DMS 273 (cell line): ENCODE results near the gene CTCF.

Source experiments
- DNase-seq: peaks from one replicate; lab custom pipeline; 2025; ENCODE audit not compliant: unreplicated experiment; lab: John Stamatoyannopoulos, UW

Gene CTCF

GRCh38 chr16:67651039-67651438, 88.7 kb downstream of the CTCF start:
- DNase-seq: no peak

GRCh38 chr16:67651847-67652246, 89.5 kb downstream of the CTCF start:
- DNase-seq: no peak

GRCh38 chr16:67652578-67653127, 90.3 kb downstream of the CTCF start:
- peak; percentile 78 for DNase-seq

GRCh38 chr16:67653128-67653788, 90.9 kb downstream of the CTCF start:
- DNase-seq: peak; percentile 41

GRCh38 chr16:67653789-67654402, 91.6 kb downstream of the CTCF start:
- no peak for DNase-seq

- DNase-seq: no peak
Measured at GRCh38 chr16:67654403-67654911, 92.1 kb downstream of the CTCF start.

GRCh38 chr16:67655363-67655762, 93.0 kb downstream of the CTCF start:
- no peak for DNase-seq

GRCh38 chr16:67656344-67657016, 94.2 kb downstream of the CTCF start:
- DNase-seq: no peak

GRCh38 chr16:67657017-67657608, 94.8 kb downstream of the CTCF start:
- DNase-seq: no peak

- DNase-seq: no peak
Measured at GRCh38 chr16:67657751-67658518, 95.6 kb downstream of the CTCF start.

- DNase-seq: no peak
Measured at GRCh38 chr16:67658849-67659674, 96.7 kb downstream of the CTCF start.

GRCh38 chr16:67659675-67660563, 97.6 kb downstream of the CTCF start, which contains the start of gene ACD:
ACD (minus strand) TSS chr16:67660260; CDS start chr16:67660220, 40 bp downstream.
- DNase-seq: peak; percentile 98

- peak; percentile 99 for DNase-seq
Measured at GRCh38 chr16:67660564-67661028, 98.3 kb downstream of the CTCF start, which contains the start of gene PARD6A. PARD6A (plus strand) TSS chr16:67660960; CDS start chr16:67661039, 79 bp downstream.

GRCh38 chr16:67661101-67661761, 98.9 kb downstream of the CTCF start:
- peak; percentile 76 for DNase-seq

GRCh38 chr16:67661886-67662652, 99.7 kb downstream of the CTCF start:
- no peak for DNase-seq

- DNase-seq: no peak
Measured at GRCh38 chr16:67662653-67663010, 100.3 kb downstream of the CTCF start.
